ENCODE measurements around the gene TMPRSS7.
"Not testable (repeated sequence)": the region's sequence is repeated elsewhere in the genome, so short reads cannot be mapped to it uniquely, and the experiment has no call there.

Gene TMPRSS7

GRCh38 chr3:112027142-112027541 lies 7.4 kb upstream of the TMPRSS7 start:
- no peaks in the 10 kb centered on the region for H3K4me1 Mint-ChIP-seq (ENCODE audit: low read depth)
- no peak overlapping the region for H3K4me3 Mint-ChIP-seq
- no peaks in the 10 kb centered on the region for H3K36me3 Mint-ChIP-seq (ENCODE audit: low read depth)
- no peak overlapping the region for H3K27ac Mint-ChIP-seq
- H3K9me3 Mint-ChIP-seq: no peaks in the 10 kb centered on the region
- H3K27me3 Mint-ChIP-seq (ENCODE audit: low read depth): peaks cover 4% of the 10 kb centered on the region
- no peak for DNase-seq (ENCODE audit: low spot score)

GRCh38 chr3:112027826-112028225 lies 6.7 kb upstream of the TMPRSS7 start:
- no peaks in the 10 kb centered on the region for H3K9me3 Mint-ChIP-seq
- no peak overlapping the region for H3K27ac Mint-ChIP-seq
- no peak for DNase-seq (ENCODE audit: low spot score)
- H3K27me3 Mint-ChIP-seq (ENCODE audit: low read depth): peaks cover 8% of the 10 kb centered on the region
- H3K4me1 Mint-ChIP-seq (ENCODE audit: low read depth): no peaks in the 10 kb centered on the region
- H3K4me3 Mint-ChIP-seq: no peak overlapping the region
- no peaks in the 10 kb centered on the region for H3K36me3 Mint-ChIP-seq (ENCODE audit: low read depth)

- H3K9me3 Mint-ChIP-seq: no peaks in the 10 kb centered on the region
- no peak overlapping the region for H3K27ac Mint-ChIP-seq
- DNase-seq (ENCODE audit: low spot score): no peak
- H3K27me3 Mint-ChIP-seq (ENCODE audit: low read depth): peaks cover 14% of the 10 kb centered on the region
- no peak overlapping the region for H3K4me3 Mint-ChIP-seq
- H3K4me1 Mint-ChIP-seq (ENCODE audit: low read depth): no peaks in the 10 kb centered on the region
- no peaks in the 10 kb centered on the region for H3K36me3 Mint-ChIP-seq (ENCODE audit: low read depth)
These were observed 3.6 kb upstream of the TMPRSS7 start for GRCh38 chr3:112030901-112031300.

- no peak overlapping the region for H3K4me3 Mint-ChIP-seq
- H3K4me1 Mint-ChIP-seq (ENCODE audit: low read depth): no peaks in the 10 kb centered on the region
- peaks cover 17% of the 10 kb centered on the region for H3K27me3 Mint-ChIP-seq (ENCODE audit: low read depth)
- H3K36me3 Mint-ChIP-seq (ENCODE audit: low read depth): no peaks in the 10 kb centered on the region
- DNase-seq (ENCODE audit: low spot score): no peak
- H3K27ac Mint-ChIP-seq: no peak overlapping the region
- H3K9me3 Mint-ChIP-seq: no peaks in the 10 kb centered on the region
These were observed 2.3 kb upstream of the TMPRSS7 start for GRCh38 chr3:112032098-112032731.

- Mint-ChIP-seq H3K27ac (no peak overlapping the region), H3K27me3 (ENCODE audit: low read depth) (peaks cover 13% of the 10 kb centered on the region)
These were observed 705 bp downstream of the TMPRSS7 start for GRCh38 chr3:112035241-112035640.

GRCh38 chr3:112037194-112037593 lies 2.7 kb downstream of the TMPRSS7 start:
- not testable (repeated sequence) for H3K9me3 Mint-ChIP-seq; H3K4me3 Mint-ChIP-seq; H3K27ac Mint-ChIP-seq; DNase-seq (ENCODE audit: low spot score); H3K4me1 Mint-ChIP-seq (ENCODE audit: low read depth); H3K36me3 Mint-ChIP-seq (ENCODE audit: low read depth)
- H3K27me3 Mint-ChIP-seq (ENCODE audit: low read depth): peaks cover 15% of the 10 kb centered on the region

More at GRCh38 chr3:112035241-112035640, 705 bp downstream of the TMPRSS7 start:
- no peak overlapping the region for H3K4me3 Mint-ChIP-seq
- H3K4me1 Mint-ChIP-seq (ENCODE audit: low read depth): no peaks in the 10 kb centered on the region
- no peaks in the 10 kb centered on the region for H3K36me3 Mint-ChIP-seq (ENCODE audit: low read depth)
- no peak for DNase-seq (ENCODE audit: low spot score)
- H3K9me3 Mint-ChIP-seq: no peaks in the 10 kb centered on the region

- Mint-ChIP-seq H3K4me3 (no peak overlapping the region), H3K9me3 (no peaks in the 10 kb centered on the region), H3K4me1 (ENCODE audit: low read depth) (no peaks in the 10 kb centered on the region), H3K27ac (no peak overlapping the region), H3K36me3 (ENCODE audit: low read depth) (no peaks in the 10 kb centered on the region), H3K27me3 (ENCODE audit: low read depth) (peaks cover 5% of the 10 kb centered on the region)
- DNase-seq (ENCODE audit: low spot score): no peak
These were observed 4.3 kb downstream of the TMPRSS7 start for GRCh38 chr3:112038863-112039262.

- no peak overlapping the region for H3K27ac Mint-ChIP-seq
- no peak for DNase-seq (ENCODE audit: low spot score)
- no peaks in the 10 kb centered on the region for H3K4me1 Mint-ChIP-seq (ENCODE audit: low read depth)
- H3K36me3 Mint-ChIP-seq (ENCODE audit: low read depth): no peaks in the 10 kb centered on the region
- no peak overlapping the region for H3K4me3 Mint-ChIP-seq
- H3K9me3 Mint-ChIP-seq: no peaks in the 10 kb centered on the region
- H3K27me3 Mint-ChIP-seq (ENCODE audit: low read depth): peaks cover 2% of the 10 kb centered on the region
These were observed 6.8 kb downstream of the TMPRSS7 start for GRCh38 chr3:112041321-112041720.

GRCh38 chr3:112042842-112043280 lies 8.3 kb downstream of the TMPRSS7 start:
- peaks cover 4% of the 10 kb centered on the region for H3K4me1 Mint-ChIP-seq (ENCODE audit: low read depth)

GRCh38 chr3:112043621-112044201 lies 9.2 kb downstream of the TMPRSS7 start:
- H3K4me1 Mint-ChIP-seq (ENCODE audit: low read depth): peaks cover 4% of the 10 kb centered on the region
- no peak overlapping the region for H3K27ac Mint-ChIP-seq
- DNase-seq (ENCODE audit: low spot score): peak; percentile 35

More at GRCh38 chr3:112042842-112043280, 8.3 kb downstream of the TMPRSS7 start:
- peaks cover 2% of the 10 kb centered on the region for H3K27me3 Mint-ChIP-seq (ENCODE audit: low read depth)
- no peak overlapping the region for H3K4me3 Mint-ChIP-seq
- no peaks in the 10 kb centered on the region for H3K36me3 Mint-ChIP-seq (ENCODE audit: low read depth)
- no peak for DNase-seq (ENCODE audit: low spot score)
- no peaks in the 10 kb centered on the region for H3K9me3 Mint-ChIP-seq
- no peak overlapping the region for H3K27ac Mint-ChIP-seq

GRCh38 chr3:112046599-112046998 lies 12.1 kb downstream of the TMPRSS7 start:
- no peaks in the 10 kb centered on the region for H3K27me3 Mint-ChIP-seq (ENCODE audit: low read depth)
- no peak for DNase-seq (ENCODE audit: low spot score)
- no peaks in the 10 kb centered on the region for H3K36me3 Mint-ChIP-seq (ENCODE audit: low read depth)
- H3K27ac Mint-ChIP-seq: no peak overlapping the region
- H3K9me3 Mint-ChIP-seq: no peaks in the 10 kb centered on the region
- peaks cover 4% of the 10 kb centered on the region for H3K4me1 Mint-ChIP-seq (ENCODE audit: low read depth)
- H3K4me3 Mint-ChIP-seq: no peak overlapping the region

More at GRCh38 chr3:112043621-112044201, 9.2 kb downstream of the TMPRSS7 start:
- H3K36me3 Mint-ChIP-seq (ENCODE audit: low read depth): no peaks in the 10 kb centered on the region
- peaks cover 2% of the 10 kb centered on the region for H3K27me3 Mint-ChIP-seq (ENCODE audit: low read depth)
- no peaks in the 10 kb centered on the region for H3K9me3 Mint-ChIP-seq
- no peak overlapping the region for H3K4me3 Mint-ChIP-seq

- Mint-ChIP-seq H3K27me3 (ENCODE audit: low read depth) (peaks cover 2% of the 10 kb centered on the region), H3K4me1 (ENCODE audit: low read depth) (peaks cover 4% of the 10 kb centered on the region), H3K9me3 (no peaks in the 10 kb centered on the region), H3K27ac (no peak overlapping the region), H3K36me3 (ENCODE audit: low read depth) (no peaks in the 10 kb centered on the region), H3K4me3 (no peak overlapping the region)
- no peak for DNase-seq (ENCODE audit: low spot score)
These were observed 12.7 kb downstream of the TMPRSS7 start for GRCh38 chr3:112047264-112047663.

GRCh38 chr3:112048911-112049310 lies 14.4 kb downstream of the TMPRSS7 start:
- Mint-ChIP-seq H3K4me1 (ENCODE audit: low read depth) (peaks cover 6% of the 10 kb centered on the region), H3K4me3 (no peak overlapping the region), H3K9me3 (no peaks in the 10 kb centered on the region), H3K27me3 (ENCODE audit: low read depth) (peaks cover 2% of the 10 kb centered on the region), H3K36me3 (ENCODE audit: low read depth) (no peaks in the 10 kb centered on the region), H3K27ac (no peak overlapping the region)
- no peak for DNase-seq (ENCODE audit: low spot score)

- Mint-ChIP-seq H3K27ac (no peak overlapping the region), H3K36me3 (ENCODE audit: low read depth) (no peaks in the 10 kb centered on the region), H3K4me3 (no peak overlapping the region), H3K9me3 (no peaks in the 10 kb centered on the region), H3K27me3 (ENCODE audit: low read depth) (peaks cover 2% of the 10 kb centered on the region), H3K4me1 (ENCODE audit: low read depth) (peaks cover 21% of the 10 kb centered on the region)
- no peak for DNase-seq (ENCODE audit: low spot score)
These were observed 18.7 kb downstream of the TMPRSS7 start for GRCh38 chr3:112053229-112053628.

Data from T-helper 2 cell treated with Interferon-gamma antibody and Interleukin-4, amounts not matched to agents 5 μg/mL and 100 μg/mL, for 36 hours (primary cell).